Central memory CD8-positive, alpha-beta T cell (primary cell): ENCODE data around the gene EML6.
"Not testable (repeated sequence)": the region's sequence is repeated elsewhere in the genome, so short reads cannot be mapped to it uniquely, and the experiment has no call there.

ENCODE experiments used
- ATAC-seq: fragments of 150-1000 bp; cut with Tn5 transposase; replicated peaks from 2 replicates; pipeline ENCODE4 v1.10.0; 2022; ENCODE audit warnings: mild to moderate bottlenecking, moderate FRiP score, moderate number of reproducible peaks; ENCODE audit not compliant: poor library complexity, severe bottlenecking; ENCODE audit errors: extremely low read depth
- DNase-seq, 2 donors: peaks; one replicate each; pipeline ENCODE4 v3.0.0; 2021; ENCODE audit warnings: low spot score in 2 of 2
- H3K27ac Mint-ChIP-seq: one replicate; pipeline ENCODE4 v1.8.0; 2022; ENCODE audit warnings: low read depth, mild to moderate bottlenecking, moderate library complexity, mixed read lengths
- H3K27me3 Mint-ChIP-seq: one replicate; pipeline ENCODE4 v1.8.0; 2022; ENCODE audit warnings: mixed read lengths
- H3K36me3 Mint-ChIP-seq: one replicate; pipeline ENCODE4 v1.8.0; 2022; ENCODE audit warnings: mild to moderate bottlenecking, moderate library complexity, mixed read lengths; ENCODE audit not compliant: insufficient read depth
- H3K4me1 Mint-ChIP-seq: one replicate; pipeline ENCODE4 v1.8.0; 2022; ENCODE audit warnings: mixed read lengths
- H3K4me3 Mint-ChIP-seq: one replicate; pipeline ENCODE4 v1.8.0; 2022; ENCODE audit warnings: mild to moderate bottlenecking, moderate library complexity, mixed read lengths
- H3K9me3 Mint-ChIP-seq: one replicate; pipeline ENCODE4 v1.8.0; 2022; ENCODE audit warnings: mixed read lengths

Gene EML6

DNA sequence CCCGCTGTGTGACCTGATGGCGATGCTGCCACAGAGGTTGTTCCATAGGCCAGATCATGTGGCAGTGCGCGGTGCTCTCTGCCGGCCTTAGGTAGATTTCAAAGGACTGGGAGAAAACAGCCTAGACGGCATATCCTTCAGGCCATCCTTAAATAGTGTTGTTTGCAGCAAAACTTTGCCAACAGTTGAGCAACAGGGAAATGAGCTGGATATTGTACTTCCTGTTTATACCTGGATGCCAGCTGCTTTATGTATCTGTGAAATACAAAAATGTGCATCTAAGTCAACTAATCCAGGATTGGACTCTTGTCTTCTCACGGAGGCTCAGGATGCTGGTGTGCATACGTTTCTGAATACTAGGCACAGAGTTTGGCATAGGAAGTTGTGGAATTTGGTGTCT is 107.1 kb downstream of the EML6 start:
- H3K36me3 Mint-ChIP-seq = no peaks in the 10 kb centered on the region
- DNase-seq (no peak), ATAC-seq (no peak)
- no peak overlapping the region for H3K4me3 Mint-ChIP-seq
- no peaks in the 10 kb centered on the region for H3K4me1 Mint-ChIP-seq
- no peak overlapping the region for H3K27ac Mint-ChIP-seq
- H3K27me3 Mint-ChIP-seq = peaks cover 8% of the 10 kb centered on the region
- no peaks in the 10 kb centered on the region for H3K9me3 Mint-ChIP-seq

DNA sequence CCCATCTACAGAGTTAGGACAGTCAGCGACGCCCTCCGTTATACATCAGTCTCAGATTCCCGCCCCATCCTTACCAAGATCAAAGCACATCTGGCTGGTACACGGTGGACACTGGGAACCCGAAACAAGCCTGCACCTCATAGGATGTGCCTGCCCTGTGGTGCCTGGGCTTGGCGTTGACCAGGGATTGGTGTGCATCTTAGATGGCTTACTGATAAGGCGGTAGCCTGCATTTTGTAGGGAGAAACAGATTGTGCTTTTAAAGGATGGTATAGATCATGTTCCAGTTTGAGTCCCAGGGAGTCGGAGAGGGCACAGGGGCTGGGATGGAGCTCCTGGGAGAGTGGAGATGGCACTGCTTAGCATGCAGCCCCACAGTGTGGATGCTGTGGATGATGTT is 108.0 kb downstream of the EML6 start:
- no peaks in the 10 kb centered on the region for H3K27me3 Mint-ChIP-seq
- no peaks in the 10 kb centered on the region for H3K4me1 Mint-ChIP-seq
- ATAC-seq (no peak), DNase-seq (no peak)
- H3K27ac Mint-ChIP-seq = no peak overlapping the region
- no peaks in the 10 kb centered on the region for H3K9me3 Mint-ChIP-seq
- H3K36me3 Mint-ChIP-seq = no peaks in the 10 kb centered on the region
- H3K4me3 Mint-ChIP-seq = no peak overlapping the region

DNA sequence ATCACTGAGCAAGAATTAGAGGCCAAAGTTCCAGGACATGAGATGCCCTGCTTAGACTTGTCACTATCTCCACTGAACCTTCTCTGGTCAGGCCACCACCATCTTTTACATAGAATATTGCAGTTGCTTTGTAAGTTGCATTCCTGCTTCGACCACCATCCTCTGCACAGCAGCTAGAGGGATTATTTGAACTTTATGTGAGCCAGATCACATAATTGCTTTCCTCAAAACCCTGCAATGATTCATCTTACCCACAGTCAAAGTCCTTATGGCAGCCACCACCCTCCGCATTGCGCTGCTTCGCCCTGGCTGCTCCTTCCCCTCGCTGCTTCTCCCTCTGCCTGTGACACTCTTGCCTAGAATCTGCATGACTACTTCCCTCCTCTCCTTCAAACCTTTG is 111.3 kb downstream of the EML6 start:
- no peak overlapping the region for H3K27ac Mint-ChIP-seq
- H3K9me3 Mint-ChIP-seq = no peaks in the 10 kb centered on the region
- H3K27me3 Mint-ChIP-seq = no peaks in the 10 kb centered on the region
- H3K36me3 Mint-ChIP-seq = no peaks in the 10 kb centered on the region
- H3K4me1 Mint-ChIP-seq = no peaks in the 10 kb centered on the region
- DNase-seq = no peak
- H3K4me3 Mint-ChIP-seq = no peak overlapping the region
- no peak for ATAC-seq

DNA sequence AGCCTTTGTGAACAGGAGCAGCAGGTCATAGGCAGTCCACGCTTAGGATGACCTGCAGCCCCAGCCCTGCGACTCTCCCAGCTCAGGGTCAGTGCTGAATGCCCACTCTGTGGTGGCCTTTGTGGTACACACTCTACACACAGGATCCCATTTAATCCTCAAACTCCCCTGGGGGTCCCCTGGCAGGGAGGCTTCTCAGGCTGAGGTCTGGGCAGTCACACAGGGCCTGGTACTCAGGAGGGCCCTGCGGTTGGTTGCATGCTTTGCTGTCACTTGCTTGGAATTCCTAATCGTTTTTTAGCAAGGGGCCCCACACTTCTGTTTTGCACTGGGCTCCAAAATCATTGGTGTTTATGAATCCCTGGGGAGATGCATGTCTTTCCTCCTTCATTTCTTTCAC is 113.0 kb downstream of the EML6 start:
- Mint-ChIP-seq H3K27ac (no peak overlapping the region), H3K27me3 (no peaks in the 10 kb centered on the region), H3K9me3 (no peaks in the 10 kb centered on the region), H3K4me3 (no peak overlapping the region), H3K36me3 (no peaks in the 10 kb centered on the region), H3K4me1 (no peaks in the 10 kb centered on the region)
- DNase-seq = no peak
- ATAC-seq = no peak

DNA sequence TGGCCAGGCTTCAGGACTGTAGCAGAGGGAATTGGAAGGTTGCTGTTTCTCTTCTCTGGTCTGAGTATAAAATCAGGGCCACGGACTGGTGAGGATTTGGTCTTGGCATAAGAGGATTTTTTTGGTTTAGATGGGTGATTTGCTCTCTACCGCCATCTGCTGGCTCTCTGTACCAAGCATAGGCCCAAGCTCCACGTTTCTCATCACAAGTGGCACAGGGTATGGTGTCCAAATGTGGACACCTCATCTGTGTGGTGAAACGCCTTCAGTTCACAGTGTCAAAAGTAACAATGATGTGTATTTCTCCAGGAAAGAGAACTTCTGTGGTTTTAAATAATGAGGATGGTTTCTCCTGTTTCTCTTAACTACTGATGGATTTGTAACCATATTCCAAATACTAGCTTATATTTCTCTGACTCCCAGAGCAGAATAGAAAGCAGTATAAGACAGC is 115.1 kb downstream of the EML6 start:
- Mint-ChIP-seq H3K4me1 (no peaks in the 10 kb centered on the region), H3K27ac (no peak overlapping the region), H3K9me3 (no peaks in the 10 kb centered on the region), H3K36me3 (no peaks in the 10 kb centered on the region), H3K4me3 (no peak overlapping the region), H3K27me3 (no peaks in the 10 kb centered on the region)
- DNase-seq (peak; percentile 40 to 49), ATAC-seq (peak; percentile 71)

DNA sequence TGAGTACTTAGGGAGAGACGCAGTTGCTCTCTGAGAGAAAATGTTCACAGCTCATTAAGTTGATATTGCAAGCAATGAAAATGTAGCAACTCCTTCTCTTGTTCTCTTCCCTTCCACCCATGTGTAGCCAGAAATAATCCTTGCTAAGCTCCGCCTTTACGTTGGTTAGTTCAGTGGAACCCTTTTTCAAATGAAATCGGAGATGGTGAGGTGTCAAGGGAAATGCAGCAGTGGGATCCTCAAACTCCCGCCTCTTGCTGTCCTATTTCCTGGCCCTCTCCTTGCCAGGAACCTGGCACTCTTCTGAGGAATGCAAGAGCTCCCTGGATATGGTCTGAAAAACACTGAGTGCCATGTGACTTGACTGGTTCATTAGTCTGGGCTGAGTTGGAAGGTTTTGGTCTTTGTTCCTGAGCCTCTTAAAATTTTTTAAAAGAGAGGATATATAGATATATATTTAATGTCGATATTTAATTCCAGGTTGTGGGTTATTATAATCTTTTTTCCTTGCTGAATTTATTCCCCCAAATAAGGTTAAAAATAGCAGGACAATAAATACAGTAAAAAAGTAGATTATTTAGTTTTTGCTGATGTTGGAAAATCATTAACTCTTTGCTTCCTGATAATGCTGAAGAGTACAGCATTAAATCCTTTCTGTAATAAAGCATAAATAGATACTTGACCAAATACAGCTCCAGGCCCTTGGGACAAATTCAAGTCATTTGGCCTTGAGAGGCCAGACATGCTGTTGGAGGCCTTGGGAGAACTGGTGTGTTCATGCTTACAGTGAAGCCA is 116.2 kb downstream of the EML6 start:
- Mint-ChIP-seq H3K27me3 (no peaks in the 10 kb centered on the region), H3K4me1 (no peaks in the 10 kb centered on the region), H3K4me3 (no peak overlapping the region), H3K27ac (no peak overlapping the region), H3K9me3 (no peaks in the 10 kb centered on the region), H3K36me3 (no peaks in the 10 kb centered on the region)
- ATAC-seq = no peak
- no peak for DNase-seq

DNA sequence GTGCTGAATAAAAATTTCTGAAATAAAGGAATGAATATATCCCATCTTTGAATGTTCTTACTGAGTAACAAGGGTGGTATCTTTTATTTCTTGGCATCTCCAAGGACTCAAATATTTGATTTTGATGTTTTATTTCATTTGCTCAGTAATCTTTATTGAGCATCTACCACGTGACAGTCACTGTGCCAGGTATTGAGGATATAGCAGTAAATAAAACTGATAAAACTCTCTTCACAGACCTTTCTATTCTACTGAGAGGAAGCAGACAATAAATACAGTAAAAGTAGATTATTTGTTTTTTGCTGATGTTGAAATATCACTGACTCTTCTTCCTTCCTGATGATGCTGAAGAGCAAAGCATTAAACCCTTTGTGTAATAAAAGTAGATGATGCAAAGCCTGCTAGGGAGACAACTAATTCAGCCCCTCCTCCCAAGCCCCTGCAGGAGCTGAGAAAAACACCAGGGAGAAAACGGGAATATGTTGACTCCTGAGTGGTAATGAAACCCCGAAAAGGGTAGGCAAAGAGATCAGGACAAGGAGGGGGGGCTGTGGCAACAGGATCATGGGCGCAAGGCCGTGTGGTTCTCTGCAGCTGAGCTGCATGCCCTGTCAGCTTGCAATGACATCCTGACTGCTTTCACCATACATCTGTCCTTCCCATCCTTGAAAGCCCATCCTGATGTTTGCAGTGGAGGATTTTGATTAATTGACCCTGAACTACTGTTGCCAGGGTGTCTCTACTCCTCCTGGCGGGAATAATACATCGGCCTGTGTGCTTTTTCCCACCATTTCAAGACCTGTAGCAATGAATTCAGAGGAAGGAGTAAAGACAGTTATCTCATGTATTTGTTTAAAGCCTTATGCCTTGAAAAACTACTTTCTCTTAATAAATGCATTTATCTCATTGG is 117.4 kb downstream of the EML6 start:
- no peak overlapping the region for H3K4me3 Mint-ChIP-seq
- H3K9me3 Mint-ChIP-seq = no peaks in the 10 kb centered on the region
- H3K27ac Mint-ChIP-seq = no peak overlapping the region
- DNase-seq (no peak), ATAC-seq (no peak)
- no peaks in the 10 kb centered on the region for H3K27me3 Mint-ChIP-seq
- no peaks in the 10 kb centered on the region for H3K36me3 Mint-ChIP-seq
- no peaks in the 10 kb centered on the region for H3K4me1 Mint-ChIP-seq

DNA sequence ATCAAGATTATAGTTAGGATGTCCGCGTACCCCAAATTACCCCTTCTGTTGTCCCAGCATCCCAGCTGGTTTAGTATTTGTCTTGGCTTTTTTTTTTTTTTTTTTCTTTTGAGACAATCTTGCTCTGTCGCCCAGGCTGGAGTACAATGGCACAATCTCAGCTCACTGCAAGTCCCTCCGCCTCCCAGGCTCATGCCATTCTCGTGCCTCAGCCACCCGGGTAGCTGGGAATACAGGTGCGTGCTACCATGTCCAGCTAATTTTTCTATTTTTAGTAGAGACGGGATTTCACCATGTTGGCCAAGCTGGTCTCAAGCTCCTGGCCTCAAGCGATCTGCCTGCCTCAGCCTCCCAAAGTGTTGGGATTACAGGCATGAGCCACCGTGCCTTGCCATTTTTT is 118.0 kb downstream of the EML6 start:
- not testable (repeated sequence) for H3K27ac Mint-ChIP-seq, DNase-seq, H3K27me3 Mint-ChIP-seq, H3K4me3 Mint-ChIP-seq, H3K9me3 Mint-ChIP-seq, ATAC-seq, H3K36me3 Mint-ChIP-seq, H3K4me1 Mint-ChIP-seq

DNA sequence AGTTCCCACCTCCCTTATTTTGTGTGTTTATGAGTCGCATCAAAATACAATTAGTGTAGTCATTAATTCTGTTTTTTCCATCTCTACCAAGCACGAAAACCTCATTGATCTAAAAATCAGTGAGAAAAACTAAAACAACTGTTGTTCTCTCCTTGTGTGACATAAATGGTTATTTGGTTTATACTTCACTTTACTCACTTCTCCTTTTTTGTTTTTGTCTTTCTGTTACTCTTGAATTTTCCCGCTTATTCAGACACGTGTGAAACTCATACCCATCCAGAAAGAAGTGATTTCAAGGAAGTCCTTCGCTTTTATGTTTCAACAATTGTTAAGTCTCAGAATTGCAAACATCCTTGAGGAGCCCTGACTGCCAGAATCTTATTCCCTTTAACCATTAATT is 121.6 kb downstream of the EML6 start:
- Mint-ChIP-seq H3K4me1 (no peaks in the 10 kb centered on the region), H3K9me3 (no peaks in the 10 kb centered on the region), H3K27me3 (no peaks in the 10 kb centered on the region), H3K4me3 (no peak overlapping the region), H3K27ac (no peak overlapping the region), H3K36me3 (no peaks in the 10 kb centered on the region)
- no peak for DNase-seq
- no peak for ATAC-seq

DNA sequence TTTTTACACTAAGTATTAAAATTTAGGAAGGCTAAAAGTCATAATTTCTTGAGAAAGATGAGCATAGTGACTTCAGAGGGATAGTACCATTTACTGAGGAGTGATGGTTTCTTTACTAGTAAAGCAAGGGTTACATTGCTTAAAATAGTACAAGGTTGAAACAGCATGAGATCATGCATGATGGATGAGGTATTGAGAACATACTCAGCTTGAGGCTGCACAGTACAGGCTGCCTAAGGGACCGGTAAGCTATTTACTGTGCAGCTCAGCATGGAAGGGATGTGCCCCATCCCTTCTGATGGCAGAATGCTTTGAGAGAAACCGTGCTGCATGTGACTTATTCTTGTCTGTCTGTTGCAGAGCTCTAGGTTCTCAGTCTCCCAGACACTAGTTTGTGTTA is 122.1 kb downstream of the EML6 start:
- H3K4me1 Mint-ChIP-seq = no peaks in the 10 kb centered on the region
- H3K27me3 Mint-ChIP-seq = no peaks in the 10 kb centered on the region
- DNase-seq = no peak
- no peaks in the 10 kb centered on the region for H3K9me3 Mint-ChIP-seq
- no peak for ATAC-seq
- H3K27ac Mint-ChIP-seq = no peak overlapping the region
- H3K4me3 Mint-ChIP-seq = no peak overlapping the region
- H3K36me3 Mint-ChIP-seq = no peaks in the 10 kb centered on the region

DNA sequence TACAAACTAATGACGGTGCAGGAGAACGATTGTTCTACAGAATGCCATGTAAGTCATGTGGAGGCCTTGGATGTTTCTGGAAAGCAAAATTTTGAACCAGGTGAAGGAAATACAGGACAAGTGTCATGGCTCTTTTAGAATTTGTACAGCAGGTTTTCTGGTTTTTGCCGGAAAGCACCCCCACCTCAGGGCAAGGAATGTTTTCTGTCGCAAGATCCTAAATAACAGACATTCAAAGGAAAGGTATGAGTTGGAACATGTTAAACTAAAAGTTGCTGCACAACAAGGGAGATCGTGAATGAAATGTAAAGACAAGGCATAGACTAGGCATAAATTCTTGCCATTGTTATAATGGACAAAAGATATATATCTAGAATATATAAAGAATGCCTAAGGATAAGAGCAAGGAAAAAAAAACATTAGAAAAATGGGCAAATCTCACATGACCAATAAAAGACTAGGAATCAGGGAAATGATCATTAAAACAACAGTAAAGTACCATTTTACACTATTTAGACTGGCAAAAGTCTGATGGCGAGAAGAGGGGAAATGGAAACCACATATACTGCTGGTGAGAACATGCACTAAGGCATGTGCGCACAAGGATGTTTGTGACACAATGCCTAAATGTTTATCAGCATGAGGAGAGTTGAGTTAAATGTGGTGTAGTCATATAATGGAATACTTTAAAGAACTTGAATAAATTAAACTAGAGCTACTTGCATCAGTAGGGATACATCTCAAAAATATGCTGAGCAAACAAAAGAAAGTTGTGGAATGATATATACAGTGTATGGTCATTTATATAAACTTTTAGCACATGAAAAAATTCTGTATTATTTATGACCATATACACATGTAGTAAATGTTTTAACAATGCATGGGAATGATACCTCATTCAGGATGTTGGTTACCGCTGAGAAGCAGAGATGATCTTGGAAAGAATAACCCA is 127.0 kb downstream of the EML6 start:
- ATAC-seq (no peak), DNase-seq (no peak)
- peaks cover 9% of the 10 kb centered on the region for H3K27me3 Mint-ChIP-seq
- no peak overlapping the region for H3K4me3 Mint-ChIP-seq
- H3K4me1 Mint-ChIP-seq = no peaks in the 10 kb centered on the region
- no peaks in the 10 kb centered on the region for H3K36me3 Mint-ChIP-seq
- no peaks in the 10 kb centered on the region for H3K9me3 Mint-ChIP-seq
- H3K27ac Mint-ChIP-seq = no peak overlapping the region

DNA sequence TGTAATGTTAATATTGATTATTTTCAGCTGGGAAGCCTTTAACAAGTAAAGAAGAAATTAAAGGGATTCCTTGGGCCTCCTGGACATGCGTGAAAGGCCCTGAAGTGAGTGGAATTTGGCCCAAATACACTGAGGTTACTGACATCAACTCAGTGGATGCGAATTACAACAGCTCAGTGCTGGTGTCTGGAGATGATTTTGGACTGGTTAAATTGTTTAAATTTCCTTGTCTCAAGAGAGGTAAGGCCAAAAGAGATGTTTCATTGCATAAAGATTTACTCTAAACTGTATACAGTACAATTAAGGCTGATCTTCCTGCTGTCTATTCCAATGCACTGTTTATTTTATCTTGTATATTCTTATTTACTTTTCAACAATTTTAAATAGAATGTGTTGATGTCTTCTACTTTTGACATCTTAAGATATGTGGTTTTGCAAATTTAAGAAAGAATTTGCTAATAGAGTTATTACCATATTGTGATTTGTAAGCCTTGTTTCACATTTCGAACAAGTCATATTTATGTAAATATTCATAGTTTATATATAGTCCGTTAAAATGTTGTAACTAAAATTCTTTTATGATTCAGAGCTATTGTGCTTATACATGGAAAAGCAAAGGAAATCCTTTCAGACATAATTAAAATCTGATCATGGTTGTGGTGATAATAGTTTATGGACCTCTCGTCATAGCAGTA is 130.3 kb downstream of the EML6 start:
- Mint-ChIP-seq H3K27me3 (peaks cover 9% of the 10 kb centered on the region), H3K4me3 (no peak overlapping the region), H3K36me3 (no peaks in the 10 kb centered on the region), H3K4me1 (no peaks in the 10 kb centered on the region), H3K27ac (no peak overlapping the region), H3K9me3 (no peaks in the 10 kb centered on the region)
- DNase-seq = no peak
- no peak for ATAC-seq
